NCI-H128 (cell line): Measurements from ENCODE around the gene CCT3.
"Not testable (repeated sequence)": the region's sequence is repeated elsewhere in the genome, so short reads cannot be mapped to it uniquely, and the experiment has no call there.

Experiments
- DNase-seq: peaks from one replicate; lab custom pipeline; 2025; ENCODE audit not compliant: unreplicated experiment; lab: John Stamatoyannopoulos, UW

The CCT3 gene

DNA sequence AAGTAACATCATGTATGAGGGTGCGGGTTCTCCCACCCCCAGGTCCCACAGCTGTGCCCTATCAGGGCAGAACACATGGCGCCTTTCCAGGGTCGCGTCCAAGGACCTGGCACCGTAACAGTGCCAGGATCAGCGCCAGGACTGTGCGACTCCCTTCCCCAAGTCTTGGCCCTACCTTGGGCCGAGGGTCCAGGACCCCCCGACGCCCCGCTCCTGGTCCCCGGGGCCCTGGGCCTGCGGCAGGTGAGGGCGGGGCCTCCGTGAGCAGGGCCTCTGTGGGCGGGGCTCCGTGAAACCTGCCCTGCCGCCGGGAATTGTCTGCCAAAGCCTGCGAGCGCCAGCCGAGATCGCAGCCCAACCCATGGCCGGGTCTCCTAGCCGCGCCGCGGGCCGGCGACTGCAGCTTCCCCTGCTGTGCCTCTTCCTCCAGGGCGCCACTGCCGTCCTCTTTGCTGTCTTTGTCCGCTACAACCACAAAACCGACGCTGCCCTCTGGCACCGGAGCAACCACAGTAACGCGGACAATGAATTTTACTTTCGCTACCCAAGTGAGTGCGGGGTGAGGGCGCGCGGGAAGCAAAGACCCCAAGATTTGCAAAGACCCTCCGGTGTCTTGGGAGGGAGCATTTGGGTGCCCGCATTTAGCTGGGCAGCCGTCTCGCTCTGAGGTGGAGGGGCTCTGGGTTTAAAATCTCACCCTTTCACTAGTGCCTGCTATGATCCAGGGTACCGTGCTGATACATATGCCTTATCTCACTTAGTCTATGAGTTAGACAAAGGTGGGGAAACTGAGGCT, 31.0 kb upstream of the CCT3 start, which contains the start of gene RHBG:
Gene RHBG (plus strand): TSS at position 323 of the 796 bp plus-strand sequence. CDS start 39 bp downstream, at position 362.
- peak; percentile 19 for DNase-seq

DNA sequence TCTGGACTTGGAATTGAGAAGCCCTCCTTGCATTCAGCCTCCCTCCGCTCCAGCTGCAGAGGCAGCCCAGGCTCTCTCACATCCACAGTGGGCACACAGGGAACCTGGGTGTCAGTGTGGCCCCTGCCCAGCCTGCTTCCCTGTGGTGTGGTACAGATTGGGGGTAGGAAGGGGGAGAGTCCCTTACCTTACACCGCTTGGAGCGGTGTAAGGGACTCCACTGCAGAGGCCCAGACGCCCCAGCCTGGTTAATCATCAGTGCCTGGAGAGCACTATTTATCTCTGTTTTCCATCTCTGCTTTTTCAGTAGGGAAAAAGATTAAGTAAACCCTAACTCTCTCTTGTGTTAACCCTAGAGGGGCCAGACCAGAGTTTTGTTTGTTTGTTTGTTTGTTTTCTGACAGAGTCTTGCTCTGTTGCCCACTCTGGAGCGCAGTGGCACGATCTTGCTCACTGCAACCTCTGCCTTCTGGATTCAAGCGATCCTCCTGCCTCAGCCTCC, 30.1 kb upstream of the CCT3 start:
- no peak for DNase-seq

DNA sequence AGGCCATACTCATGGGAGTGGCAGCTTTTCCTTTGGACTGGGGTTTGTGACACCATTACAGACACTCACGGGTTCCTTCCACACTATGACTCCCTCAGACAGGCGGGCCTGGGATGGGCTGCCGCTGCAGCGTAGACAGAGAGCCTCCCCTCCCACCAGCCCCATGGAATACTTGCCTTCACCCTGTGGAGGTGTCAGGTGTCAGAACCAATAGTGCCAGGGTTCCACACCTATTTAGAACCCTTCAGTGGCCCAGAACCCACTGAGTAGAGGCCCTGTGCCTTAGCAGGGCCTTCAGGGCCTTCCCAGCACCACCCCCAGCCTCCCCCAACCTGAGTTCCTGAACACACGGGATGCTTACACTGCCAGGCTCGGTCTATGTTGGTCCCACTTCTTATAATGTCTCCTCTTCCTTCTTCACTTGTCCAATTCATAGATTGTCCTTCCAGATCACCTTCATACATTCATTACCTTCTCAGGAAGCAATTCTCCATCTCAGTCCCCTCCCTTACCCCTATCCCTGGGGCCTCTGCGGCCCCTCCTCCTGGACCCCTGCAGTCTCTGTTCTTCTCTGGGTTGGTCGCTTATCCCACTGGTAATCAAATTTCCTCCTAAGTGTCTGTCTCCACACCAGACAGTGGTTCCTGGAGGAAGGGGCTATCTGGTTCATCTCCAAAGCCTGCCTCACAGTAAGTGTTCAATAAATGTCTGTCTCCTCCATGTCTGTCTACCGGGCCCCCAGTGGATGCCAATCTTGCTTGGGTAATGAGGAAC, 29.5 kb upstream of the CCT3 start:
- no peak for DNase-seq

DNA sequence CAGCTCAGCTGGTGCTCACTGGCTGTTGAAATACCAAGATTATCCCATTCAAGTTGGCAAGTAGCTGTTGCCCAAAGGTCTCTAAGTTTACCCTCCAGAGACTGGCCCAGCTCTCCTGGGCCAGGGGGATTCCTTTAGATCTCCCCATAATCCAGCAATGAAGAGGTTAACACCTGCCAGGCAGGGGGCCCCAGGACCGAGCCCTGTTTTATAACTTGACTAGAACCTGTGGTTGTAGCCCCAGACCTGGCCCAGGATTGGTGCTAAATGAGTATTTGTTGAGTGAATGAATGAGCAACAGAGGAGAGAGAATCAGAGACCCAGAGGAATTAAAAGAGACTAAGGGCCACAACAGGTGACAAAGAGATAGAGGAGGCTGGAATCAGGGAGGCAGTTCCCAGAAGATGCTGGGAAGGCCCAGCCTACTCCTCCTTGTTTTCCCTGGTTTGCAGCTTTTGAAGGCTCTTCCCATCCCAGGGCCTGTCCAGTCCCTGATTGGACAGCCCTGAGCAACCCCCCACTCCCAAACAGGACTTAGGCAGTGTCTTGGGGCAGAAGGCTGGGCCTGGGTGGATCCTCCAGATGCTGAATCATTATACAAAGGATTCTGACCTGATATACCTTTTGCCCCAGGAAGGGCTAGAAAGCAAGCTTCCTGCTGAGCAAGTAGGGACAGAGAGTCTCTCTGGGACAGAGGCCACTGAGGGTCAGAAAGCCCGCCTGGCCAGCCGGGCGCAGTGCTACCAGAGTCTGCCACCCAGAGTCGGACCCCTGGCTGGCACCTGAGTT, 28.5 kb upstream of the CCT3 start:
- no peak for DNase-seq

DNA sequence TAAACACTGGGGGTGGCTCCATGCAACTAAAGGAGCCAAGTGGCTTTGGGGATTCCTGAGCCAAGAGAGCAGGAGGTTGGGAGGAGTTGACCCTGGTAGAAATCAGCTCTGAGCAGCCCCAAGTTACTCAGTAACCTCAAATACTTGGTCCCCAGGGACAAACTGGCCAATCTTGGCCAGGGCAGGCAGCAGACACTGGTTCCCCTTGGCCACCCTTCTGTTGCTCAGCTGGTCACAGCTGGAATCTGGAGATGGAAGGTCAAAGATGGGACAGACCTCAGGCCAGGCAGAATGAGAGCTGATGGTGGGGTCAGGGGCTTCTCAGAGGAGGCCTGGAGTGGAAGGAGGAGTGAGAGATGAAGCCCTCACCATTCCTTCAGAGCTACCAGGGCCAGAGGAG, 27.7 kb upstream of the CCT3 start:
- DNase-seq: no peak

DNA sequence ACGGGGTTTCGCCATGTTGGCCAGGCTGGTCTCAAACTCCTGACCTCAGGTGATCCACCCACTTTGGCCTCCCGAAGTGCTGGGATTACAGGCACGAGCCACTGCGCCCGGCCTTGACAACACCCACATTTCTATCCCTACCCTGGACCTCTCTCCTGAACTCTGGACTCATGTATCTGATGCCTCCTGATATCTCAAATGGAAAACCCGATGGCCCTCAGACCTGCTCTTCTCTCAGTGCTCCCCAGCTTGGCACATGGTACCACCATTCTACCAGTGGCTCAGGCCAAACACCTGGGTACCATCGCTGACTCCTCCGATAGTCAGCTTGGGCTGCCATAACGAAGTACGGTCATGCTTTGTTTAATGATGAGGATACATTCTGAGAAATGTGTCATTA, 22.4 kb upstream of the CCT3 start:
- no peak for DNase-seq

DNA sequence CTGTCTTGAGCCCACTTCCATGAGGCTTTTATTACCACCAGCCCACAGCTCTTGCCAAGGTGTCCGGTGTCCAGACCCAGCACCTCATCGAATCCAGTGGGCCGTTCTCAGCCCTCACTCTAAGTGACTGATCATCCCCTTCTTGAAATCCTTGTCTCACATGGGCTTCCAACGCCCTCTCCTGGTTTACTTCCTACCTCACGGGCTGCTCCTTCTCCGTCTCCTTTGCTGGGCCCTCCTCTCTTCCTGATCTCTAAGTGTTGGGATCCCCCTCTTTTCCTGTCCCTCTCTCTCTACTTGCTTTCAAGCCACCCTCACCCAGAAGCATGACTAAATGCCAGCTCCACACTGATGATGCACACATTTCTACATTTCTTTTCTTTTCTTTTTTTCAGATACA, 21.9 kb upstream of the CCT3 start:
- no peak for DNase-seq

DNA sequence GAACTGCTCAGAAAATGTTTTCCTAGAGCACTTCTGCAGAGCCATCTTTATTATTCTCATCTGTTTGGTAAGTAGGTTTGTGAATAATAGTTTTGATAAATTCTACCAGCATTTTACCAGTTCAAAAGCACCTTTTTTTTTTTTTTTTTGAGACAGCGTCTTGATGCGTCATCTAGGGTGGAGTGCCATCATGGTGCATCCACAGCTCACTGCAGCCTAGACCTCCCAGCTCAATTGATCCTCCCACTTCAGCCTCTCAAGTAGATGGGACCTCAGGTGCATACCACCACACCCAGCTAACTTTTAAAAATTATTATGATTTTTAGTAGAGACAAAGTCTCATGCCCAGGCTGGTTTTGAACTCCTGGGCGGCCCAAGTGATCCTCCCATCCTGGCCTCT, 21.2 kb upstream of the CCT3 start:
- no peak for DNase-seq

DNA sequence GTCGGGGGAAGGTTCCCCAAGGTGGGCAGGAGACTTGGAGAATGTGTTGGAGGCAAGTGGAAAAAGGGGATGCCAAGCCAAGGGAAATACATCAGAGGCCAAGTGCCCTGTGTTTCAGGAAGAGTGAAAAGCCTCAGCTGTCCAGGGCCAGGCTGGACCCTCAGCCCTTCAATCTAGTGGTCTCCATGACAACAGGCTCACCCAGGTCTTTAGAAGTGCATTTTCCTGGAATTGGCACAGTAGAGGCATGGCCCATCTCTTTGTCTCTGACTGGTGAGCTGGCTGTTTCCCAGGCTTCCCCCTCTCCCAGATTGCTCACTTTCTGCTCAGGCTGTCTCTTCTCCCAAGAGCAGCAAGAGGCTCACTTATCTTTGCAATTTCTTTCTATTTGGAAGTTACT, 20.5 kb upstream of the CCT3 start:
- no peak for DNase-seq

DNA sequence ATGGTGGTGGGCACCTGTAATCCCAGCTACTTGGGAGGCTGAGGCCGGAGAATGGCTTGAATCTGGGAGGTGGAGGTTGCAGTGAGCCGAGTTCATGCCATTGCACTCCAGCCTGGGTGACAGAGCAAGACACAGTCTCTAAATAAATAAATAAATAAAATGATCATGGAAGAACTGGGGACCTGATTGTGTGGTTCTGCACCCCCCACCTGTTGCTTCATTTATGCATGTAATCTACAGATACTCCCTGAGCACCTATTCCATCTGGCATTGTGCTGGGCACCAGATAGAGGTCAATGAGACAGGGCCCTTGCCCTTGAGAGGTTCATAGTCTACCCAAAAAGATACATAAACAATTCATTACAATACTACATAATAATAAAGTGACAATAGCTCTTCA, 19.9 kb upstream of the CCT3 start:
- DNase-seq: no peak

DNA sequence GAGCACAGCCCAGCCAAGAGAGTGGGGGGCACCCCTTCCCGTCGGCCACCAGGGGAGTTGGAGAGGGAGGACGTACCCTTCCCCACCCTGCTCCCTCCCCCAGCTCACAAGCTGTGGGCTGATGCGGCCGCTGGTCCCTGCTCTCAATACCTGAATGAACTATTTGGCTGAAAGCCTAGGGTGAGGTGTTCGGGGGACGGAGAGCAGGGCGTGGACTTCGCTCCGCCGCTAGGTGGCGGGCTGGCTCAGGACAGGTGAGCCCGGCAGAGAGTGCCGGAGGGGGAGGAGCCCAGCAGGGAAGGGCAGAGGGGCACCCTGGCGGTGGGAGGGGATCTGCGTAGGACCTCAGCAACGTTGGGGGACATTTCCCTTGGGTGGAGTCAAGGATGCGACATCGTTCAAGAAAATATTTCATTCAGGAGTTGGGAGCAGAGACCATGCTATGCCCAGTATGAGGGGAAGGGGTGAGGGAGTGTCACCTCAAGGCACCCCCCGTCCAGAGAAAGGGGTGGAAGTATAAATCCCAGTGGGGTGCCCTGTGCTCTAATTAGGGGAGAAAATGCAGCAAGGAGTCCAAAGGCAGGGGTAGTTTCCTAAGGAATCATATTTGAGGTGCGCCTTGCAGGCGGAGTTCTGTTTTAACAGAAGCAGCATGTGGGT, 18.9 kb upstream of the CCT3 start:
- peak; percentile 86 for DNase-seq

DNA sequence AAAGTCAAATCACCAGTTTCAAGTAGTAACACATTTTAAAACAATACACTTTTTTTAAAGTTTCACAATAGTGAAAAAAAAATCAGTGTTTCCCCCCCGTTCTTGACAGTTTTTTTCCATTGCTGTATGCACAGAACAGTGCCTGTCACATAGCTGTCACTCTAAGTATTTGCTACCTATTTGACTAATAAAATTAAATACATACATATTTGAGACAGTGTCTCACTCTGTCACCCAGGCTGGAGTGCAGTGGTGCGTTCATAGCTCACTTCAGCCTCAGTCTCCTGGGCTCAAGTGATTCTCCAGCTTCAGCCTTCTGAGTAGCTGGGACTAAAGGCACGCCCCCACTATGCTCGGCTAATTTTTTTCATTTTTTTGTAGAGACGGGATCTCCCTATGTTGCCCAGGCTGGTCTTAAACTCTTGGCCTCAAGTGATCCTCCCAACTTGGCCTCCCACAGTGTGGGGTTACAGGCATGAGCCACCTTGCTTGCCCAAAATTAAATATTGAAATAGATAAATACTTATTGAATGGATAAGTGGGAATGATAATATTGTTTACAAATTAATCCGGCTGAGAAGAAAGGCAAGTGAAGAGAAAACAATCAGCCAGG, 18.3 kb upstream of the CCT3 start:
- DNase-seq: no peak

DNA sequence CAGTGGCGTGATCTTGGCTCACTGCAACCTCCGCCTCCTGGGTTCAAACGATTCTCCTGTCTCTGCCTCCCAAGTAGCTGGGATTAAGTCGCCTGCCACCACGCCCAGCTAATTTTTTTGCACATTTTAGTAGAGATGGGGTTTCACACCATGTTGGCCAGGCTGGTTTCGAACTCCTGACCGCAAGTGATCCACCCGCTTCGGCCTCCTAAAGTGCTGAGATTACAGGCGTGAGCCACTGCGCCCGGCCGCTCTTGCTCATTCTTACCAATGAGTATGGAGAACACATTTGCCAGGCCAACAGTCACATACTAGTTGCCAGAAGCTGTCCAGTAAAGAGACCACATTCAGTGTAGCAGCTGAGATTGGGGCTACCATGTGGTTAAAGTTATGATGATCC, 14.4 kb upstream of the CCT3 start:
- DNase-seq: not testable (repeated sequence)

DNA sequence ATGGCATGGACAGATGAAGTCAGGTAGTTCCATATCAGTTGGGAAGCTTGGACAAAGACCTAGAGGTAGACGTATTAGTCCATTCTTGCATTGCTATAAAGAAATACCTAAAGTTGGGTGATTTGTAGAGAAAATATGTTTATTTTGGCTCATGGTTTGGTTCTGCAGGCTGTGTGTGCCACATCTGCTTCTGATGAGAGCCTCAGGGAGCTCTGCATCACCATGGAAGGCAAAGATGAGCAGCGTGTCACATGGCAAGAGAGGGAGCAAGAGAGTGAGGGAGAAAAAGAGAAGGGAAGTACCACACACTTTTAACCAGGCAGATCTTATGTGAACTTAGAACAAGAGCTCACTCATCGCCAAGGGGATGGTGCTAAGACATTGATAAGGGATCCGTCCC, 9.2 kb upstream of the CCT3 start:
- no peak for DNase-seq

DNA sequence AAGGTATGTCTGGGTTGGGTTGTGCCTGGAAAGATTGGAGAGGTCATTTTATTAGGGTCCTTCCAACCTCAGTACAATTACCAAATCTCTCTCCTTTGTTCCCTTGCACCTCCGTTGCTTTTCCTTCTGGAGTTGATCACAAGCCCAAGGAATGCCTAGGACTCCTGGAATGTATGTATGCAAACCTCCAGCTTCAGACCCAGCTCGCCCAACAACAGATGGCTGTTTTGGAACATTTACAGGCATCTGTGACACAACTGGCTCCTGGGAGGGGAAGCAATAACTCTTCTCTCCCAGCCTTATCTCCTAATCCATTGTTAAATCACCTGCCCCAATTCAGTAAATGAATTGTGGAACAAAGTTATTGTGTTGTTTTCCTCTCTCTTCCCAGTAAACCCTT, 8.5 kb upstream of the CCT3 start:
- DNase-seq: no peak

DNA sequence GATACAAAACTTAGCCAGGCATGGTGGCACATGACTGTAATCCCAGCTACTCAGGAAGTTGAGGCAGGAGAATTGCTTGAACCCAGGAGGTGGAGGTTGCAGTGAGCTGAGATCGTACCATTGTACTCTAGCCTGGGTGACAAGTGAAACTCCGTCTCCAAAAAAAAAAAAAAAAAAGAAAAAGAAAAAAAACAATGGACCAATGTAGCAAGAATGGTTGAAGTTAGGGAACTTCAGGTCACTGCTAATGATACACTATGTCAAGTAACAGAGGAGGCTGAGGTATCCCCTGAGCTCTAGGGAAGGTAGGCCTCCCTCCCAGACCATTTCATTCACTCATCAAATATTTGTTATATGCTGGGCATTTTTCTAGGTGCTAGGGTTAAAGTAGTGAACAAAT, 7.9 kb upstream of the CCT3 start:
- DNase-seq: not testable (repeated sequence)

DNA sequence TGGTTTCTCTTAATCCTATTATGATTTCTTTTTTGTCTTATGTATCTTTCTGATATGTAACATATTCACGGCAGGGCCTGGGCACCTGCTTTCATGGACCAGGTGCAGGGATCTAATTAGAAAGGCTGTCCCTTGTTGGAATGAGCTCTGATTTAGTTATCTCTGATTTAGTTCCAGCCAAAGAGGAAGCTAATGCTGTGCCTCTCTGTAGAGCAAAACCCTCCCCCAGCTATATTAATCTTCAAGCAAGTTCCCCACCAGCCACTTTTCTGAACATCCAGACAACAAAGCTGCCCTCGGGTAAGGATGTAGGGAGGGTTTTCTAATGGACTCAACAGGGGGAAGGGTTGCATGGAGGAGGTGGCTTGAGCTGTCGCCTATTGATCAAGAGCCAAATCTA, 6.3 kb upstream of the CCT3 start:
- DNase-seq: no peak

DNA sequence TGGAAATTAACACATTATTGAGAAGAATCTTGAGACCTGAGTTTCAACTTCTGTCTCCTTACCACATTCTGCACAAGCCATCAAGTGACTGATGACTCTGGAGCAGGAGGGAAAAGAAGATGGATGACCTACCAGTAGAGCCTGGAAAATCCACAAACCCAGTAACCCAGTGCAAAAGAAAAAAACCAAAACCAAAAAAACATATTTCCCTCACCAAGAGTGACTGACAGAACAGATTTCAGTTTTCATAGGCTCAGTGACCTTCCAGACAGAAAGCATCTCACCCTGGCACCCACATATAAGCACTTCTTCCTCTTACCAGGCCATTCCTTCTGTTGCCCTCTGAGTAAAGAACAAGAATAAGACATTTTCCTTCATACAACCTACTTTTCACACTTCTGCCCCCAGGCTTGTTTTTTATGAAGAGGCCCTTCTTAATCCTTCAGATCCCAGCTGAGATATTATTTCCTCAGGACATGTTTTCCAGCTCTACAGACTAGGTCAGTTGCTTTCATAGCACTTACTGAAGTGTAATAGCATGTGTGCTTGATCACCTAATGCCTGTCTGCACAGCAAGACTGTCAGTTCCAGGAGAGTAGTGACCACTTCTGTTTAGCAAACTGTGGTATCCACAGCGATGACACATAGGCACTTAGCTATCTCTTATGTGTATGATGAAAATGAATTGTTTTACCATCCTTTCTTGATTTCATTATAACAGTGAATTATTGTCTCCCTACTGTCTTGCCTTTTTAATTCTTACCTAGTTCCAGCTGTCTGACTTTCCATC, 4.3 kb upstream of the CCT3 start:
- no peak for DNase-seq

DNA sequence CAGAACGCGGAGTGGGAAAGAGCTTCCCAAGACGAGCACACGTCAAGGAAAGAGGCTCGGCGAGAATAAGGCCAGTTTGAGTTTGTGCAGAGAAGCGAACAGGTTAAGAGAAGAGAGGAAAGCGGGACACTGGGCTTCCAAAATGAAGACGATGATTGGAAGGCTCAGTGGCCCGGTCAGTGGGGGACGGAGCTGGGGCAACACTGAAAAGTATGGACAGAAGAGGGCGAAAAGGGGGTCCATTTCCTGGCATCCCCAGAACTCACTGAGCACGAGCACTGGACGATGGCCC, 258 bp downstream of the CCT3 start:
- DNase-seq: no peak
